Loucy (cell line): ENCODE results near the gene LINGO3.

Experiments used
- H2AFZ ChIP-seq: fragments of 200-600 bp; sonication (generic); 2 replicates; pipeline ENCODE4 v1.6.0; 2016; ENCODE audit warnings: antibody characterized with exemption, mild to moderate bottlenecking, low read length, moderate library complexity
- H3F3A ChIP-seq: fragments of 200-600 bp; 2 replicates; pipeline ENCODE4 v1.6.0; 2016; ENCODE audit warnings: antibody characterized with exemption, low read depth, mild to moderate bottlenecking
- H3K27me3 ChIP-seq: fragments of 200-600 bp; sonication (generic); 2 replicates; pipeline ENCODE4 v1.6.1; 2014; ENCODE audit warnings: low read length, mild to moderate bottlenecking; ENCODE audit not compliant: insufficient read depth, poor library complexity, severe bottlenecking
- H3K36me3 ChIP-seq: fragments of 200-600 bp; sonication (generic); 2 replicates; pipeline ENCODE4 v1.6.1; 2016; ENCODE audit warnings: low read length; ENCODE audit not compliant: insufficient read depth
- H3K4me1 ChIP-seq: fragments of 200-600 bp; sonication (generic); 2 replicates; pipeline ENCODE4 v1.5.1; 2014; ENCODE audit warnings: low read length, mild to moderate bottlenecking; ENCODE audit not compliant: insufficient read depth, poor library complexity, severe bottlenecking
- H3K4me2 ChIP-seq: fragments of 200-600 bp; sonication (generic); 2 replicates; pipeline ENCODE4 v1.6.0; 2014; ENCODE audit warnings: antibody characterized with exemption, low read length, low read depth, mild to moderate bottlenecking; ENCODE audit not compliant: poor library complexity, severe bottlenecking
- H3K4me3 ChIP-seq: fragments of 200-600 bp; sonication (generic); 2 replicates; pipeline ENCODE4 v1.5.1; 2014; ENCODE audit warnings: low read length, mild to moderate bottlenecking, mixed read lengths; ENCODE audit not compliant: poor library complexity, severe bottlenecking
- H3K79me2 ChIP-seq: fragments of 200-600 bp; sonication (generic); 2 replicates; pipeline ENCODE4 v1.6.1; 2014; ENCODE audit warnings: low read length; ENCODE audit not compliant: insufficient read depth
- H3K9ac ChIP-seq: fragments of 200-600 bp; sonication (generic); 2 replicates; pipeline ENCODE4 v1.6.0; 2014; ENCODE audit warnings: mild to moderate bottlenecking, low read depth, low read length, moderate library complexity; ENCODE audit not compliant: poor library complexity, severe bottlenecking
- H3K9me2 ChIP-seq: fragments of 200-600 bp; sonication (generic); replicated peaks from 2 replicates; pipeline ENCODE4 v1.6.1; 2016; ENCODE audit warnings: low read depth, low read length, mixed read lengths
- H3K9me3 ChIP-seq: fragments of 200-600 bp; sonication (generic); 2 replicates; pipeline ENCODE4 v1.6.1; 2014; ENCODE audit warnings: mild to moderate bottlenecking, antibody characterized with exemption, low read length, low read depth; ENCODE audit not compliant: insufficient read depth
- H4K20me1 ChIP-seq: fragments of 200-600 bp; sonication (generic); 2 replicates; pipeline ENCODE4 v1.6.0; 2014; ENCODE audit warnings: antibody characterized with exemption, low read length, mild to moderate bottlenecking; ENCODE audit not compliant: insufficient read depth, poor library complexity, severe bottlenecking
- EZH2phosphoT487 ChIP-seq: fragments of 200-600 bp; IDR thresholded peaks from 2 replicates; pipeline ENCODE4 v1.6.1; 2018; ENCODE audit warnings: antibody characterized with exemption, mild to moderate bottlenecking, moderate library complexity, borderline replicate concordance
- TF ChIP-seq, protein P1 (sequence below): fragments of 200-600 bp; sonication (generic); conservative IDR thresholded peaks from 2 replicates; pipeline ENCODE4 v1.5.1; 2014; ENCODE audit warnings: mild to moderate bottlenecking, antibody characterized with exemption, low read length

Gene LINGO3

DNA sequence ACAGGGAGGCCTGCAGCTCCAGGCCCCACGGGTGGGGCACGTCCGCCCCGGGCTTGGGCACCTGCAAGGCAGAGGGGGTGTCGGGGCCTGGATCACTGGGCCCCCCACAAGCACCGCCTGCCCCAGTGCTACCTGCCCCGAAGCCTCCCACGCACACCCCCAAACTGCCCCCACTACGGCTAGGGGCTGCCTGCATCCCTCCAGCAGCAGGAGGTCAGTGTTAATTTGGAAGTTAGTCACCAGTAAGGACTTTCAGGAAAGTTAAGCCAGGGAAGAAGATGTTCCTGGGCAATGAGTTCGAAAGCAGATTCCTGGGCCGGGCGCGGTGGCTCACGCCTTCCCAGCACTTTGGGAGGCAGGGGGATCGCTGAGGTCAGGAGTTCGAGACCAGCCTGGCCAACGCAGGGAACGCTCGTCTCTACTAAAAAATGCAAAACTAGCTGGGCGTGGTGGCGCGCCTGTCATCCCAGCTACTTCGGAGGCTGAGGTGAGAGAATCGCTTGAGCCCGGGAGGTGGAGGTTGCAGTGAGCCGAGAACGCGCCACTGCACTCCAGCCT, 31.4 kb downstream of the LINGO3 start:
- Histone ChIP-seq H3K36me3 (peaks cover 18% of the 10 kb centered on the region; the same call in 1 of the 2 replicates), H3K4me2 (no peak overlapping the region)
- TF ChIP-seq, protein P1, sequence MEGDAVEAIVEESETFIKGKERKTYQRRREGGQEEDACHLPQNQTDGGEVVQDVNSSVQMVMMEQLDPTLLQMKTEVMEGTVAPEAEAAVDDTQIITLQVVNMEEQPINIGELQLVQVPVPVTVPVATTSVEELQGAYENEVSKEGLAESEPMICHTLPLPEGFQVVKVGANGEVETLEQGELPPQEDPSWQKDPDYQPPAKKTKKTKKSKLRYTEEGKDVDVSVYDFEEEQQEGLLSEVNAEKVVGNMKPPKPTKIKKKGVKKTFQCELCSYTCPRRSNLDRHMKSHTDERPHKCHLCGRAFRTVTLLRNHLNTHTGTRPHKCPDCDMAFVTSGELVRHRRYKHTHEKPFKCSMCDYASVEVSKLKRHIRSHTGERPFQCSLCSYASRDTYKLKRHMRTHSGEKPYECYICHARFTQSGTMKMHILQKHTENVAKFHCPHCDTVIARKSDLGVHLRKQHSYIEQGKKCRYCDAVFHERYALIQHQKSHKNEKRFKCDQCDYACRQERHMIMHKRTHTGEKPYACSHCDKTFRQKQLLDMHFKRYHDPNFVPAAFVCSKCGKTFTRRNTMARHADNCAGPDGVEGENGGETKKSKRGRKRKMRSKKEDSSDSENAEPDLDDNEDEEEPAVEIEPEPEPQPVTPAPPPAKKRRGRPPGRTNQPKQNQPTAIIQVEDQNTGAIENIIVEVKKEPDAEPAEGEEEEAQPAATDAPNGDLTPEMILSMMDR = no peak
- no peak for TF ChIP-seq EZH2phosphoT487

DNA sequence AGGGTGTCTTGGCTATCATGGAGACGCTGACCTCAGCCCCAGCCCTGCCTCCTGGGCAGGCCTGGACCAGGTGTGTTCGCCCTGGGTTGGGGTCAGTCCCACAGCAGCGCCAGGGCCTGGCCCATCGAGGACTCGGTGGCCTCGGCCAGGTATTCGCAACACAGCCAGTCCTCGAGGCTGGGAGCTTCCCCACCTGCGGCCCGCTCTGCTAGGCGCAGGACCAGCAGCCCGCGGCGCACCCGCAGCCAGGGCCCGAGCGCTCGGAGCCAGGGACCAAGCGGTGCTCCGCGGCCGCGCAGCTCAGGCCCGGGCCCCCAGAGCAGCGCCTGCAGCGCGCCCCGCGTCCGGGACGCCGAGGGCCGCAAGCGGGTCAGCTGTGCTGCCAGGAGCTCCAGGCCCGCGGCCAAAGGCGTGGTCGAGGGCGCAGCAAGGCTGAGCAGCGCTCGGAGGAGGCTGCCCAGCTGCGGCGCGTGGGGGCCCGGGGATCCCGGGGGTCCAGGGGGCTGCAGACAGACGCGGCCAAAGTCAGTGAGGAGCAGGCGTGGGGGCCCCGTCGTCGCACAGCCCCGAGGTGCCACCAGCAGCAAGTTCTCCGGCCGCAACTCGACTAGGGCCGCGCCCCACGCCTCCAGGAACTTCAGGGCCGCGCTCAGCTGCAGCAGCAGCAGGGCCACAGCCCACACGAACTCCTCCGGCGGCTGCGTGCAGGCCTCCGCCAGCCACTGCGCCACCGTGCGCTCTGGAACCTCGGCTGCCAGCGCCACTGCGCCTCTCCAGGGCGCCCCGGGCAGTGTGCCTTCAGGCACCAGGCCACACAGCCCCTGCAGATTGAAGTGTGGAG, 32.1 kb downstream of the LINGO3 start:
- Histone ChIP-seq H3K4me3 (no peak overlapping the region), H3K4me2 (no peak overlapping the region), H2AFZ (no peak overlapping the region), H3K4me1 (peaks cover 24% of the 10 kb centered on the region), H3K9me3 (no peaks in the 10 kb centered on the region), H3K36me3 (peaks cover 19% of the 10 kb centered on the region; the same call in 1 of the 2 replicates), H3K27me3 (no peaks in the 10 kb centered on the region), H4K20me1 (peaks cover 38% of the 10 kb centered on the region), H3K9ac (no peak overlapping the region), H3K9me2 (no peaks in the 10 kb centered on the region), H3K79me2 (peaks cover 48% of the 10 kb centered on the region), H3F3A (peaks cover 18% of the 10 kb centered on the region)
- TF ChIP-seq, protein P1 = no peak
- TF ChIP-seq EZH2phosphoT487 = no peak

More for the DNA sequence above, 31.4 kb downstream of the LINGO3 start:
- Histone ChIP-seq H3F3A (peaks cover 18% of the 10 kb centered on the region), H3K27me3 (no peaks in the 10 kb centered on the region), H3K79me2 (peaks cover 41% of the 10 kb centered on the region), H3K4me1 (peaks cover 17% of the 10 kb centered on the region), H4K20me1 (peaks cover 31% of the 10 kb centered on the region), H3K9ac (no peak overlapping the region), H3K4me3 (no peak overlapping the region), H3K9me3 (no peaks in the 10 kb centered on the region), H2AFZ (no peak overlapping the region), H3K9me2 (no peaks in the 10 kb centered on the region)

DNA sequence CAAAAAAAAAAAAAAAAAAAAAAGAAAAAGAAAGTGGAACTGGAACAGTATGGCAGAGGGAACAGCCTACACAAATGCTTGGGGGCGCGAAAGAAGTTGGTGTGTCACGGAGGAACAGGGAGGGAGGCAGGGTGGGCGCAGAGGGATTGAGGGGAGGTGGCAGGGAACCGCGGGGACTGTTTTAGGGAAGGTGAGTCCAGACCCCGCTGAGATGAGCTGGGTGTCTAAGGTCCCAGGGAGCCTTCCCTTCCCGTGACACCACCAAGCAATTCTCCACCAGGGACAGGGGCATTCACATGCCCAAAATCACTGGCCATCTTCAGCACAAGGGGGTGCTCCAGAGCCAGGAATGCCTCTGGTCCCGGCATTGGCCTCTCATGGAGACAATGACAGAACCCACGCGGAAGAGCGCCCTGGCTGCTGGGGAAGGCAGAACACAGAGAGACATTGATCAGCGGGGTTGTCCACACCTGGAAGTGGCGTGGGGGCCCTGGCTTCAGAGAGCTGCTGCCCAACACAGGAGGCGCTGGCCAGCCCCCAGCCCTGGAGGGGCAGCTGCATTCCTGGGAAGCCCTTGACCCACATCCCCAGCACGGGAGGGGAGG, 32.9 kb downstream of the LINGO3 start:
- peaks cover 45% of the 10 kb centered on the region for H4K20me1 ChIP-seq
- no peak for TF ChIP-seq EZH2phosphoT487
- TF ChIP-seq, protein P1 = peak; percentile 69

More for the DNA sequence above, 32.9 kb downstream of the LINGO3 start:
- Histone ChIP-seq H3K9me3 (no peaks in the 10 kb centered on the region), H3K4me2 (no peak overlapping the region), H3K36me3 (peaks cover 19% of the 10 kb centered on the region; the same call in 1 of the 2 replicates), H3K9ac (no peak overlapping the region), H3K27me3 (peaks cover 6% of the 10 kb centered on the region), H3K4me3 (no peak overlapping the region), H3K4me1 (peaks cover 24% of the 10 kb centered on the region), H2AFZ (no peak overlapping the region), H3K9me2 (no peaks in the 10 kb centered on the region), H3K79me2 (peaks cover 56% of the 10 kb centered on the region), H3F3A (peaks cover 18% of the 10 kb centered on the region)
